DOHH2 (cell line): ENCODE results near the gene ATP6V1E1.

ENCODE experiments used
- H3F3A ChIP-seq: fragments of 200-600 bp; sonication (generic), shearing (Covaris generic); 2 replicates; pipeline ENCODE4 v1.6.0; 2016; ENCODE audit warnings: antibody characterized with exemption, mild to moderate bottlenecking; ENCODE audit not compliant: control insufficient read depth, insufficient read depth
- H3K27ac ChIP-seq: fragments of 200-600 bp; sonication (generic); 2 replicates; pipeline ENCODE4 v1.5.1; 2014; ENCODE audit warnings: low read depth, mild to moderate bottlenecking, low read length, moderate library complexity
- H3K27me3 ChIP-seq: fragments of 200-600 bp; sonication (generic); 2 replicates; pipeline ENCODE4 v1.6.1; 2014; ENCODE audit warnings: mild to moderate bottlenecking, low read length, mixed read lengths; ENCODE audit not compliant: control insufficient read depth
- H3K36me3 ChIP-seq: fragments of 200-600 bp; sonication (generic); 2 replicates; pipeline ENCODE4 v1.6.1; 2014; ENCODE audit warnings: mild to moderate bottlenecking, low read length, moderate library complexity, mixed read lengths; ENCODE audit not compliant: control insufficient read depth
- H3K4me1 ChIP-seq: fragments of 200-600 bp; sonication (generic); 2 replicates; pipeline ENCODE4 v1.6.1; 2014; ENCODE audit warnings: mild to moderate bottlenecking, low read length, mixed read lengths; ENCODE audit not compliant: control insufficient read depth
- H3K4me2 ChIP-seq: fragments of 200-600 bp; sonication (generic); 2 replicates; pipeline ENCODE4 v1.6.0; 2014; ENCODE audit warnings: mild to moderate bottlenecking, low read length, moderate library complexity
- H3K4me3 ChIP-seq: fragments of 200-600 bp; sonication (generic); 2 replicates; pipeline ENCODE4 v1.5.1; 2014; ENCODE audit warnings: mild to moderate bottlenecking, low read length, mixed read lengths
- H3K79me2 ChIP-seq: fragments of 200-600 bp; sonication (generic); 2 replicates; pipeline ENCODE4 v1.6.1; 2014; ENCODE audit warnings: mild to moderate bottlenecking, low read length, mixed read lengths; ENCODE audit not compliant: control insufficient read depth
- H3K9me2 ChIP-seq: fragments of 200-600 bp; sonication (generic); replicated peaks from 2 replicates; pipeline ENCODE4 v1.6.1; 2014; ENCODE audit warnings: mild to moderate bottlenecking, low read length, mixed read lengths; ENCODE audit not compliant: control insufficient read depth
- H3K9me3 ChIP-seq: fragments of 200-600 bp; sonication (generic); 2 replicates; pipeline ENCODE4 v1.6.1; 2014; ENCODE audit warnings: antibody characterized with exemption, low read length, mixed read lengths; ENCODE audit not compliant: control insufficient read depth, insufficient read depth
- H4K20me1 ChIP-seq: fragments of 200-600 bp; sonication (generic); 2 replicates; pipeline ENCODE4 v1.6.0; 2014; ENCODE audit warnings: low read depth, mild to moderate bottlenecking, antibody characterized with exemption, low read length, moderate library complexity; ENCODE audit not compliant: control insufficient read depth, insufficient read depth
- CTCF ChIP-seq: fragments of 200-600 bp; sonication (generic); IDR thresholded peaks from one replicate; pipeline ENCODE4 v1.5.1; 2014; ENCODE audit warnings: antibody characterized with exemption, mild to moderate bottlenecking, low read depth, low read length; ENCODE audit not compliant: poor library complexity, severe bottlenecking
- EZH2phosphoT487 ChIP-seq: fragments of 200-600 bp; sonication (generic); IDR thresholded peaks from 2 replicates; pipeline ENCODE4 v1.6.1; 2017; ENCODE audit warnings: borderline replicate concordance, mild to moderate bottlenecking, antibody characterized with exemption, low read length, moderate library complexity, mixed read lengths

ATP6V1E1 gene

GRCh38 chr22:17633998-17634323 is 5.4 kb upstream of the ATP6V1E1 start:
- Histone ChIP-seq H3K9me3 (no peaks in the 10 kb centered on the region), H3K4me1 (peaks cover 16% of the 10 kb centered on the region), H3K9me2 (no peaks in the 10 kb centered on the region), H3F3A (peaks cover 2% of the 10 kb centered on the region; the same call in 1 of the 2 replicates), H3K36me3 (peaks cover 3% of the 10 kb centered on the region), H3K79me2 (peaks cover 14% of the 10 kb centered on the region), H4K20me1 (no peaks in the 10 kb centered on the region), H3K4me2 (no peak overlapping the region), H3K4me3 (no peak overlapping the region), H3K27ac (no peak overlapping the region), H3K27me3 (no peaks in the 10 kb centered on the region)
- TF ChIP-seq CTCF, result no peak
- TF ChIP-seq EZH2phosphoT487, result no peak

GRCh38 chr22:17633217-17633997 is 4.9 kb upstream of the ATP6V1E1 start:
- H3K79me2 ChIP-seq, result peaks cover 14% of the 10 kb centered on the region
- TF ChIP-seq EZH2phosphoT487, result no peak
- no peak for TF ChIP-seq CTCF
- H3K4me3 ChIP-seq, result no peak overlapping the region
- no peaks in the 10 kb centered on the region for H3K27me3 ChIP-seq
- H3K4me1 ChIP-seq, result peaks cover 16% of the 10 kb centered on the region
- H3K4me2 ChIP-seq, result no peak overlapping the region
- no peak overlapping the region for H3K27ac ChIP-seq
- H3K9me3 ChIP-seq, result no peaks in the 10 kb centered on the region
- H3K36me3 ChIP-seq, result no peaks in the 10 kb centered on the region; the same call in 1 of the 2 replicates
- H3K9me2 ChIP-seq, result no peaks in the 10 kb centered on the region
- H3F3A ChIP-seq, result peaks cover 2% of the 10 kb centered on the region; the same call in 1 of the 2 replicates
- H4K20me1 ChIP-seq, result no peaks in the 10 kb centered on the region

- no peaks in the 10 kb centered on the region for H3K27me3 ChIP-seq
- H3K4me2 ChIP-seq, result no peak overlapping the region
- H4K20me1 ChIP-seq, result no peaks in the 10 kb centered on the region
- no peak for TF ChIP-seq CTCF
- no peak for TF ChIP-seq EZH2phosphoT487
- H3K79me2 ChIP-seq, result peaks cover 33% of the 10 kb centered on the region
- H3K9me3 ChIP-seq, result no peaks in the 10 kb centered on the region
- no peak overlapping the region for H3K4me3 ChIP-seq
- H3K36me3 ChIP-seq, result peaks cover 3% of the 10 kb centered on the region; the same call in 1 of the 2 replicates
- H3K4me1 ChIP-seq, result peaks cover 20% of the 10 kb centered on the region
- H3F3A ChIP-seq, result peaks cover 2% of the 10 kb centered on the region; the same call in 1 of the 2 replicates
- no peaks in the 10 kb centered on the region for H3K9me2 ChIP-seq
- H3K27ac ChIP-seq, result no peak overlapping the region
Observed at GRCh38 chr22:17631076-17631565, 2.6 kb upstream of the ATP6V1E1 start.
